KOPT-K1 (cell line): ENCODE measurements around the gene ABLIM3.

Experiments
- H3K27ac ChIP-seq: fragments of 200-600 bp; sonication (generic); 2 replicates; pipeline ENCODE4 v1.5.1; 2016; ENCODE audit warnings: antibody characterized with exemption, mild to moderate bottlenecking, low read depth, low read length; ENCODE audit not compliant: poor library complexity, severe bottlenecking
- H3K36me3 ChIP-seq: fragments of 200-600 bp; sonication (generic); 2 replicates; pipeline ENCODE4 v1.5.1; 2017; ENCODE audit warnings: antibody characterized with exemption, mild to moderate bottlenecking, low read length, moderate library complexity; ENCODE audit not compliant: insufficient read depth
- H3K9me3 ChIP-seq: fragments of 200-600 bp; sonication (generic); 2 replicates; pipeline ENCODE4 v1.5.1; 2017; ENCODE audit warnings: antibody characterized with exemption, low read length, mild to moderate bottlenecking; ENCODE audit not compliant: insufficient read depth, poor library complexity, severe bottlenecking

Gene ABLIM3

DNA sequence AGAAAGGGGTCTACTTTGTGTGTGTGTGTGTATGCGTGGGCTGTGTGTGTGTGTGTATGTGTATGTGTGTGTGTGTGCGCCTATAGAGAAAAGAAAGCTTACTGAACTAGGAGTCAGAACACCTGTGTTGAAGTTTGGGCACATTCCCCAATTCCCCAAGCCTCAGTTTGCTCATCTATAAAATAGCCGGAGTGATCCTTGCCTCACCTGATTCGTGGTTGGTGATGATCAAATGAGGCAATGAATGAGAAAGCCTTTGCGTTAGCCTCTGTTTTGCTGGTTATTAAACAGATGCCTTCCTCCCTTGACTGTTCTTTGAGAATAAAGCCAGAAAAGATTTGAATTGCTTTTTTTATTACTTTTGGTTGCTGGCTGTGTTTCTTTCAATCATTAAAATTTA is 20.6 kb downstream of the ABLIM3 start:
- H3K36me3 ChIP-seq: no peaks in the 10 kb centered on the region
- no peaks in the 10 kb centered on the region for H3K9me3 ChIP-seq
- no peak overlapping the region for H3K27ac ChIP-seq

GRCh38 chr5:149162401-149163084 is 21.2 kb downstream of the ABLIM3 start:
- Histone ChIP-seq H3K27ac (no peak overlapping the region), H3K36me3 (no peaks in the 10 kb centered on the region), H3K9me3 (no peaks in the 10 kb centered on the region)

- no peak overlapping the region for H3K27ac ChIP-seq
- no peaks in the 10 kb centered on the region for H3K36me3 ChIP-seq
- no peaks in the 10 kb centered on the region for H3K9me3 ChIP-seq
Observed at GRCh38 chr5:149164731-149165130, 23.4 kb downstream of the ABLIM3 start.

- H3K36me3 ChIP-seq: no peaks in the 10 kb centered on the region
- no peaks in the 10 kb centered on the region for H3K9me3 ChIP-seq
- no peak overlapping the region for H3K27ac ChIP-seq
Observed at GRCh38 chr5:149166128-149166527, 24.8 kb downstream of the ABLIM3 start.

- Histone ChIP-seq H3K36me3 (no peaks in the 10 kb centered on the region), H3K9me3 (no peaks in the 10 kb centered on the region), H3K27ac (no peak overlapping the region)
Observed at GRCh38 chr5:149166591-149167100, 25.4 kb downstream of the ABLIM3 start.

- H3K36me3 ChIP-seq: no peaks in the 10 kb centered on the region
- no peak overlapping the region for H3K27ac ChIP-seq
- no peaks in the 10 kb centered on the region for H3K9me3 ChIP-seq
Observed at GRCh38 chr5:149168276-149168906, 27.1 kb downstream of the ABLIM3 start.

- Histone ChIP-seq H3K27ac (no peak overlapping the region), H3K9me3 (no peaks in the 10 kb centered on the region), H3K36me3 (no peaks in the 10 kb centered on the region)
Observed at GRCh38 chr5:149170299-149170698, 29.0 kb downstream of the ABLIM3 start.

DNA sequence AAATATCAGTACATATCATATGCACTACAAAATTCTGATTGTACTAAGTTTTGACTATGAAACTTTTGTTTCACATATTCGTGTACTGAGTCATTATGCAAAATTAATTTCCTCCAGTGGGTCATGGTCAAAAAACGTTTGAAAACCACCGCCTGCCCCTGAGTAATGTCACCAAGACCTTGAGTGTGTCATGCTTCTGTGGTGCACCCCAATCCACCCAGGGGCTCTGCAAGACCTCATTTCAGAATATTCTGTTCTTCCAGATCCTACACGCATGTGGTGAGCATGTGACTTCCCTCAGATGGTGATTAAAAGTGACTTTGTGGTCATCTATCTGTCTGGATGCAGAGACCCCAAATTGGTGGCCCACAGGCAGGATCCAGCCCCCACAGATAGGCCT is 31.0 kb downstream of the ABLIM3 start:
- no peak overlapping the region for H3K27ac ChIP-seq
- no peaks in the 10 kb centered on the region for H3K9me3 ChIP-seq
- no peaks in the 10 kb centered on the region for H3K36me3 ChIP-seq

DNA sequence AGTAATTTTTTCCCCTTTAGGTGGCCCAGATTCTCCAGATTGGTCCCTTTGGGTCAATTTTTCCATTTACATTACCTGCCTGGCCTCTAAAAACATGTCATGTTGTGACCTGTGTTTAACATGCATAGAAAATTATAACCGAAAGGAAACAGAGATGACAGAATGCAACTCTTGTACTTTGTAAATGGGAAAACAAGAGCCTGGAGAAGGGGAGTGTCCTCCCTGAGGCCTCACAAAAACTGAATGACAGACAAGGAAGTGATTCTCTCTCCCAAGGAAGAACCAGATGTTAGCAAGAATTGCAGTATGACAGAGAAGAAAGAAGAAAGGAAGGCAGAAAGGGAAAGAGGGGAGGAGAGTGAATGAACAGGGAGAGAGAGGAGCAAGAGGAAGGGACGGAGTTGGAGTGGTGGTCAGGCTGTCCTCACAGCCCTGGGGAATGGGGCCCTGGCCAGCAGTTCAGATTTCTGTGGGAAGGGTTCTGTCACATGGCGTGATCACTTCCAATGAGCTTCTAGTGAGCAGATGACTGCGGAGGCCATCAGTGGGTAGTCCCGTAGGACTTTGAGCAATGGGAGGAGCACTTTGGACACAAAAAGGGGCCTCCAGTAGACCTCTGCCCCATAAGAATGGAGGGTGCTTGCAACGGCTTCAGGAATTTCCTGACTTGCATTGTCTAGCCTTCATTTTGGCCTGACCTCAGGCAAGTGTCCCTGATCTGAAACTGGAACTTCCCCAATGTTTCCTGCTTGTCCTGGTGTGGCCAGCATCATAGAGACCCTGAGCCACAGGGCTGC is 31.6 kb downstream of the ABLIM3 start:
- H3K9me3 ChIP-seq: no peaks in the 10 kb centered on the region

GRCh38 chr5:149174847-149175234 is 33.5 kb downstream of the ABLIM3 start:
- H3K27ac ChIP-seq: no peak overlapping the region
- H3K9me3 ChIP-seq: no peaks in the 10 kb centered on the region
- no peaks in the 10 kb centered on the region for H3K36me3 ChIP-seq

More for the DNA sequence above, 31.6 kb downstream of the ABLIM3 start:
- no peak overlapping the region for H3K27ac ChIP-seq
- no peaks in the 10 kb centered on the region for H3K36me3 ChIP-seq

DNA sequence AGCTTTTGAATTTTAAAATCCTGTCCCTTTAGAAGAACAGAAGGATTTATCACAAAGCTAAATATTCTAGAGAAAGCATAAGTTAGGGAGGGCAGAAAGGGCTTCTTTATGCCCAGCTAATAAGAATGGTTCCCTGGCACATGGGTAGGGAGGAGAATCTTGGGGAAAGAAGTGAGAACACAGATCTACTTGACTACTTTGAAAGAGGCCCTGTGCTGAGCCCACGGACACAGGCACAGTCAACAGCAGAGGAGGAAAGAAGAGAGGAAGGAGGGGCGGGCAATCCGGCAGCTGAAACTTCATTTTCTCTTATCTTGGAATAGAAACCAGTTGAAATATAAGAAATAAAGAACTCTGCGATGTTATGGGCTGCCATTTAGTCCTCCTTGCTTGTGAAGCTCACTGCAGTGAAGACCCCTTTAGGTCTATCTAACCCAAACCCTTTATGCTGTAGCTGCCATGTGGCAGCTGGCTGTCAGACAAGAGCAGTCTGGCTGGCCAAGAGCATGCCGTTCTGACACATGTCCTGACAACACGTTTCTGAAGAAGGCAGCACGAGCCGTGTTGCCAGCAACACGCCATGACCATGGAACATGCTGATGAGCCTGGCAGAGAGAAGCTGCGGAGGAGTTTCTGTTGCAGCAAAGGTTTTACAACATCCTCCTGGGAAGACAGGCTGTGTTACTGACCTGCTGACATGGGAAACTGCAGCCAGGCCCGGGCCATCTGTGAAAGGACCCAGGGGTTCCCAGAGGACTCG is 34.2 kb downstream of the ABLIM3 start:
- Histone ChIP-seq H3K27ac (no peak overlapping the region), H3K9me3 (no peaks in the 10 kb centered on the region), H3K36me3 (no peaks in the 10 kb centered on the region)

GRCh38 chr5:149177339-149177843 is 36.1 kb downstream of the ABLIM3 start:
- H3K36me3 ChIP-seq: no peaks in the 10 kb centered on the region
- H3K9me3 ChIP-seq: no peaks in the 10 kb centered on the region
- H3K27ac ChIP-seq: no peak overlapping the region

GRCh38 chr5:149177911-149178565 is 36.7 kb downstream of the ABLIM3 start:
- Histone ChIP-seq H3K27ac (no peak overlapping the region), H3K9me3 (no peaks in the 10 kb centered on the region), H3K36me3 (no peaks in the 10 kb centered on the region)

GRCh38 chr5:149181732-149182131 is 40.4 kb downstream of the ABLIM3 start:
- H3K27ac ChIP-seq: no peak overlapping the region
- H3K36me3 ChIP-seq: no peaks in the 10 kb centered on the region

More at GRCh38 chr5:149181732-149182131, 40.4 kb downstream of the ABLIM3 start:
- H3K9me3 ChIP-seq: no peaks in the 10 kb centered on the region
